SK-N-SH (cell line): ENCODE results near the gene EFCC1.

ENCODE experiments used
- CTCF ChIP-seq: fragments of 200-600 bp; sonication (generic); IDR thresholded peaks from 2 replicates; pipeline ENCODE4 v1.6.1; 2017; ENCODE audit warnings: antibody characterized with exemption, mild to moderate bottlenecking, moderate library complexity
- ELF1 ChIP-seq: IDR thresholded peaks from 2 replicates; pipeline ENCODE4 v1.4.0; 2012
- GABPA ChIP-seq: IDR thresholded peaks from 2 replicates; pipeline ENCODE4 v1.4.0; 2012; ENCODE audit warnings: low read depth, mild to moderate bottlenecking
- USF2 ChIP-seq: fragments of 150-350 bp; IDR thresholded peaks from 2 replicates; pipeline ENCODE4 v1.6.1; 2017; ENCODE audit warnings: antibody characterized with exemption, low read length, low read depth, borderline replicate concordance

- TF ChIP-seq CTCF = no peak
- TF ChIP-seq ELF1 = no peak
- TF ChIP-seq GABPA = no peak
- TF ChIP-seq USF2 = no peak
Observed at GRCh38 chr3:129056451-129057173, 55.5 kb downstream of the EFCC1 start.
